NCI-H345 (cell line): ENCODE data around the gene EI24.
"Not testable (repeated sequence)": the region's sequence is repeated elsewhere in the genome, so short reads cannot be mapped to it uniquely, and the experiment has no call there.

ENCODE experiments used
- DNase-seq: peaks from one replicate; lab custom pipeline; 2025; lab: John Stamatoyannopoulos, UW

The EI24 gene

DNA sequence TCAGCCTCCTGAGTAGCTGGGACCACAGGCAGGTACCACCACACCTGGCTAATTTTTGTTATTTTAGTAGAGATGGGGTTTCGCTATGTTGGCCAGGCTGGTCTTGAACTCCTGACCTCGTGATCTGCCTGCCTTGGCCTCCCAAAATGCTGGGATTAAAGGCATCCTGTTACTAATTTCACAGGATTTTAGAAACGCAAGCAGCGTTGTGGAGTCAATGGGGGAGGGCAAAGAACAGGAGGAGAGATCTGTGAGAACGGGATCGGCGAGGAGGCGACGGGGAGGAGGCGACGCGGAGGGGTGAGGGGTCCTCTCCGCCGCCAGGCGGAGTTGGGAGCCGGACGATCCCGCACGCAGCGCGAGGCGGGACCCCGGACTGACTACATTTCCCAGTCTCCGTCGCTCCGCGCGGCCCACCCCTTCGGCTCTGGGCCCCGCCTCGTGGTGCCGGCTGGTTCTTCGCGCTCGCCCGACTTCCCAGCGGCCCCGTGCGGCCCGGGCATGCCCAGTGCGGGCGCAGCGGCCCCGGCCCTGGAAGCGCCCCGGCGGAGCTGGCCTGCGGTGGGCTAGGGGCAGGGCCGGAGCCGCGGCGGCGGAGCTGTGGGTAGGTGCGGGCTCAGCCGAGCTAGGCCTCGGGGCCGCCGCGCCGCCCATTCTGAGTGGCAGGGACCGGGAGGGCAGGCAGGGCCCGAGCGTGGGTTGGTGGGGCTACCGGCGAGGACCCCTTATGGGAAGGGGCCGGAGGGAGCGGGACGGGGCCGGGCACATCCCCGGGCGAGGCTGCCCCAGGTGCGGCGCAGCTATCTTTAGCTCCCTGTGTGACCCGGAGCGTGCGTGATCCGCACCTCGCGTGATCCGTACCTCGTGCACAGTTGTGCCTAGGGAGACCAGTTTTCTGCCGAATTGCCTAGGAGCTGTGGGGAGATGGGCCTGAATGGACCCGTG is at the start of gene EI24:
EI24 (plus strand) TSS at position 508 of the 945 bp plus-strand sequence. CDS start 3,051 bp downstream, outside the sequence.
- peak; percentile 93 for DNase-seq

DNA sequence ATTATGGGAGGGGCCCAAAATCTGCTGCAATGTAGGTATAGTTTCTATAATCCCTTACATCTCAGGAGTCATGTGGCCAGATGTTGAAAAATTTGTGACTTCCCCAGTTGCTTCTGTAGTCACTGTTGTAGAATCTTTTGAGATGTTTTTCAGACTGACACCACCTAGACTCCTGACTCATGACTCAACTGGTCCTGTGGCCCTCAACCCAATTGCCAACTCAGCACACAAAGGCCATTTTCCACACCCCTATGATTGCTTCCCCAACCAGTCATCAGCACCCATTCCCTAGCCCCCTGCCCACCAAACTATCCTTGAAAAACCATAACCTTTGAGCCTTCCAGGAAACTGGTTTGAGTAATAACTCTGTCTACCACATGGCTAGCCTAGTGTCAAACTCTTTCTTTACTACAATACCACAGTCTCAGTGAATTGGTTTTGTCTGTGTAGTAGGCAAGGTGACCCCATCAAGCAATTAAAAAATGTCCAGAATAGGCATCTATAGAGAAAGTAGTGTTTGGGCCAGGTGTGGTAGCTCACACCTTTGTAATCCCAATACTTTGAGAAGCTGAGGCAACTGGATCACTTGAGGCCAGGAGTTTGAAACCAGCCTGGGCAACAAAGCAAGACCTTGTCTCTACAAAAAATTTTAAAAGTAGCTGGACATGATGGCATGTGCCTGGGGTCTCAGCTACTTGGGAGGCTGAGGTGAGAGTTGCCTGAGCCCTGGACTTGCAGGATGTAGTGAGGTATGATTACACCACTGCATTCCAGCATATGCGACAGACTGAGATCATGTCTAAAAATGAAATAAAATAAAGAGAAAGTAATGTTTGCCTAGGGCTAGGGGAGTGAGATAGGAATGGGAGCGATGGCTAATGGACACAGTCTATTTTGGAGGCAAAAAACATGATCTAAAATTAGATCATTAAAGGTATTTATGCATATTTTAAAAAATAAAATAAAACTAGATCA is 49.1 kb upstream of the EI24 start:
- no peak for DNase-seq

DNA sequence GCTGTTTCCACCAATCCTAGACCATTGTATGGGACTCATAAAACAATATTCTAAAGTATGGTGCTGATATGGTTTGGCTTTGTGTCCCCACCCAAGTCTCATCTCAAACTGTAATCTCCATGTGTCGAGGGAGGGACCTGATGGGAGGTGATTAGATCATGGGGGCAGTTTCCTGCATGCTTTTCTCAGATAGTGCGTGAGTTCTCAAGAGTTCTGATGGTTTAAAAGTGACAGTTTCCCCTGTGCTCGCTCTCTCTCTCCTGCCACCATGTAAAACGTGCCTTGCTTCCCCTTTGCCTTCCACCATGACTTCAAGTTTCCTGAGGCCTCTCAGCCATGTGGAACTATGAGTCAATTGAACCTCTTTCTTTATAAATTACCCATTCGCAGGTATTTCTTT is 44.0 kb upstream of the EI24 start:
- no peak for DNase-seq

DNA sequence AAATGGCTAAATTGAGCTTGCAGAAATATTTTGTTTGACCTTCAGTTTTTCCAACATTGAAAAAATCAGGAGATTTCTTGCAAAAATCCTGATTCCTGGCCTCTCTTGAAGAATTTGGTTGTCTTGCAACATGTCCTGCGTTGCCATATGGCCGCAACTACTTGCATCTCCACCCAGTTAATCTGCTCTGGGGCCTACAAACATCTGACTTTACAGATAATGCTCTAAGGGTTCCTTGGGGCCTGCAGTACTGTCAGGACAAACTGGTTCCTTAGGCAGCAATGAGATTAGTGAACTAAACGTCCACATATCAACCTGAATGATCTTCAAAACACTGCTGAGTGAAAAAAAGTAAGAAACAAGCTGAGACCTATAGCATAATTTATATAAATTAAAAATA is 36.6 kb upstream of the EI24 start:
- DNase-seq: no peak

DNA sequence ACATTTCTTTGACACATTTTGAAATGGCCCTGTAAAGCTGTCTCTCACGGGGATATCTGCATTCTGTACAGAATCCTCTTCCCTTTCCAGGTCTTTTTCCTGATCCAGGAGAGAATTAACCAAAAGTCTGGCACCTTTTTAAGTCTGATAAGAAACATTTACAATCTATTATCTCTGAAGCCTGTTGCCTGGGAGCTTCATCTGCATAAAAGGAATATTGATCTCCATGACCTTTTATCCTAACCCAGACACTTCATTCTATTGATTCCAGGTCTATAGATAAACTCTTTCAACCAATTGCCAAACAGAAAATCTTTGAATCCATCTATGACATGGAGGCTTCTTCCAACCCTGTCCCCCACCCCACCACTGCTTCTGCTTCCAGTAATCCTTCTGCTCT is 33.7 kb upstream of the EI24 start:
- no peak for DNase-seq

DNA sequence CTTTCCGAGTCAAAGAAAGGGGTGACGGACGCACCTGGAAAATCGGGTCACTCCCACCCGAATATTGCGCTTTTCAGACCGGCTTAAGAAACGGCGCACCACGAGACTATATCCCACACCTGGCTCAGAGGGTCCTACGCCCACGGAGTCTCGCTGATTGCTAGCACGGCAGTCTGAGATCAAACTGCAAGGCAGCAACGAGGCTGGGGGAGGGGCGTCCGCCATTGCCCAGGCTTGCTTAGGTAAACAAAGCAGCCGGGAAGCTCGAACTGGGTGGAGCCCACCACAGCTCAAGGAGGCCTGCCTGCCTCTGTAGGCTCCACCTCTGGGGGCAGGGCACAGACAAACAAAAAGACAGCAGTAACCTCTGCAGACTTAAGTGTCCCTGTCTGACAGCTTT is 32.4 kb upstream of the EI24 start:
- DNase-seq: not testable (repeated sequence)

DNA sequence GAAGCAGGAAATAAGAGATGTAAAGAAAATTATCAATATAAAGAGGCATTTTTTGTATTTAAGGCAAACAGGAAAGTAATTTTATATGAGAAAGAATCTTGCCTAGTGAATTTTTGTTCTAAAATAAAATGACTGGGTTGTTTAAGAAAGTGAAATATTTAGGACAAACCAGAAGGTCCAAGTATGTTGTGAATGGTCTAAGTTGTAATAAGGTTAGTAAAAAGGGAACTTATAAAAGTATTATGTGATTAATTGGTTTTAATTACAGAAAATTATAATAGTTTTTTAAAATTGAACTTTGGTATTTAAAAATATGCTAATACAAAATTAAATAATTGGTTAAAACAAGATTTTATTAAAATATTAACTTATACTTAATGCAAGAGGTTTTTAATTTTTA is 26.6 kb upstream of the EI24 start:
- no peak for DNase-seq

DNA sequence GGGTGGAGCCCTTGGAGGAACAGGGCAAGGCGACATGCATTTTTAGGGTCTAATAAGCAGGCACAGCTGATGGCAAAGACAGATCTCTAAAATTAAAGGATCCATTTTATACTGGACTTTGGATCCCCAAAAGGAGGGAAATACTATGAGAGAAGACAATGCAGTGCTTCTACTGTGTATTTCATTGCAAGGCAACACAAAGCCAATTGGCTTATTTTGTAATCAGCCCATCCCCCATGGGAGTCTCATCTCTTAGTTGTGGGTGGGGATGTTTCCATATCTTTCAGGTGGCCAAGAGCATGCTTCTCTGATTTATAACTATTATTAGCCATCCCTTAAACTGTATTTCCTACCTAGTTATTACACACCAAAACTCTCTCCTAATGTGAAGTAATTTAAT is 18.5 kb upstream of the EI24 start:
- DNase-seq: no peak

DNA sequence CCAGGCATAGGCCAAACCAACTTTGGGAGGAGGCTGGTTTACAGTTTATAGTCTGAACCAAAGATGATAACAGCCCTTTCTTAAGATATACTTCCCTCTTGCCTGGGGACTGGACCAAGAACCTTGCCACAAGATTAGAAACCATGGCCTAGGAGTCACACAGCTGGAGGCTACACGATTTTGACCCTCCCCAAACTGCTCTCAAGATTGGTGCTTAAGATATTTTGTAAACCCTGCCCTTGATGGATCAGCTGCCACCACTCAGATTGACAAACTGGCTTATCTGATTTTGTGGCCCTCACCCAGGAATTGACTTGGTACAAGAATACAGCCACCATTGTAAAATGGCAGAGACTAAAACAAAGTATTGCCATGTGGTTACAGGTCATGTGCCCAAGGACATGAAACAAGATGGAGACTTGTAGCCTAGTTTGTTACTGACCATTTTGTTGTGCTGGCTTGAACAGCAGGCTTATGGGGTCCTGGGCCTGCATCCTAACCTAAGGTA is 17.4 kb upstream of the EI24 start:
- no peak for DNase-seq

DNA sequence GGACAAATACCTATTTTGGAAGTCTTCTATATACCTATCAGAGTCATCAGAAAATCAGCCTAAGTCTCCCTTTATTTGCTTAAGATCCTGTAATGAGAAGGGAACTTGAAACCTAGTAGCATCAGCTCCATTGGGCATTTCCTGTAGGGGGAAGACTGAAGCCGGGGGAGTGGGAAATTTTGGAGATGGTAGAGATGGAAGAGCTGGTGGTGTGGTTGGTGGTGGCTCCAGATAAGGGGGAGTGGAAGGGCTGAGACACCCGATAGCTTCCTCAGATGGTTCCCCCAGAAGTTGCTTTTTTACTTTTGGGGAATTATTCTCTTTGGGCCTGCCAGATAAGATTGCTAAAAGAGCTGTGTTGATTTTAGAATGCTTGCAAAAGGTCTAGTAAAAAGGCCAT is 16.4 kb upstream of the EI24 start:
- no peak for DNase-seq

DNA sequence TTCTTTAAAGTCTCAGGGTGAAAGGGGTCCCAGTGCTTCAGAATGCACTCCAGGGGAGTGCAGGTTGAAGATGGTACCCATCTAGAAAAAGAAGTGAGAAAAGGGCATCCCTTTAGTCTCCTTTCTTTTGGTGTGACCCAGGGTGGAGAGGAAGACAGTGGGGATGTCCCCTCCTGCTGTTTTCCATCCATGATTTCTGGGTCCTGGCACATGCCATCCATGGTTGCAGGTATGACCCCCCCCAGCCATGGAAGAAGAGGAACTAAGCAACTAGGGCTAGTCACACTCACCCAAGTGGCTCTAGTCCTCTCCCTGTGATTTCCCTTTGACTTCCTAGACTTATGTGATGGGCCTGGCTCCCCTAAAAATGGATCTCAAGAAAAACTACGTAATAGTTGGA is 15.9 kb upstream of the EI24 start:
- no peak for DNase-seq

DNA sequence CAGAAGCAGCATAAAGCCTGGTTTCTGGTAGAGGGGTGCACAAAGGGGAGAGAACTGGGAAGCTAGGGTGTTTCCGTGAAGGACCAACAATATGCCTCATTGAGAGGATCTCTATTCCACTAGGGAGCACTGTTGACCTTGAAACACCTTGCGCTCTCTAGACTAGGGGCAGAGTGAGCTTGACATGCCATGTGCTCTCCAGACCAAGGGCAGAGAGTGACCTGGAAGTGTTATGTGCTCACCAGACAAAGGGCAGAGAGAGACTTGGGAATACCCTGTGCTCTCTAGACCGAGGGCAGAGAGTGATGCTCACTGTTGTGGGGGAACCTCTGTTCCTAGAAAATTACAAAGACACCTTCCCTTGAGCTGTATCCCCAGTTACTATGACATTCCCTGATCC is 15.2 kb upstream of the EI24 start:
- no peak for DNase-seq

DNA sequence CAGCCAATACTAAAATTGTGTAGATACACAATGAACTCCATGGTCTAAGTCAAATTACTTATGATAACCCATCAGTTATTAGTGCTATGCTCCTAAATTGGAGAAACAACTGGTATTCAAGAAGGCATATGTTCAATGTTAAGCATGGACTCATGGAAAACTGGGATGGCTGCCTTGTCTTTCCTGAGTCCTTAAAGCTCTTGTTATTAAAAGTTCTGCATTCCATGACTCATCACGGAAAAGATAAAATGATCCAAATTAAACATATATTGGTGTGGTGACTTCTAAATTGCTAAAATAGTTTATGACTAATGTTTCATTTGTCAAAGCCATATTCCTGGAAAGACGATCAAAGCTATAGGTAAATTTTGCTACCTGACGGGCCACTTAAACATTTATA is 9.4 kb upstream of the EI24 start:
- DNase-seq: no peak

DNA sequence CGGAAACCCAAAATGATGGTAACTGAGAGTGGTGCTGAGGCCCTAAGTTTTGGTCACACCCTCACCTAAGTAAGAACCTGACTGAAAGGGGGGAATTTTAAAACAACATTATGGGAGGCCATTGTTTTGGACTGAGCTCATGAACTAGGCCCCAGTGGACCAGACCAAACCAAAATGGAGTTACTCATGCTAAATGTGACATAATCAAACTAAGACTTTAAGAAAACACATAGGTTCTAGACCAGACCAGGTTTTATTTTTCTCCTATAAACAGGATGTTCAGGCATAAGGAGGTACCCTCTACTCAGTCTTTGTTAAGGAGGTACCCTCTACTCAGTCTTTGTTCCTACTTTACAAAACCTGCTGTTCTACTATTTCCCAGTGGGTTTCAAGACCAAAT is 7.4 kb upstream of the EI24 start:
- no peak for DNase-seq

DNA sequence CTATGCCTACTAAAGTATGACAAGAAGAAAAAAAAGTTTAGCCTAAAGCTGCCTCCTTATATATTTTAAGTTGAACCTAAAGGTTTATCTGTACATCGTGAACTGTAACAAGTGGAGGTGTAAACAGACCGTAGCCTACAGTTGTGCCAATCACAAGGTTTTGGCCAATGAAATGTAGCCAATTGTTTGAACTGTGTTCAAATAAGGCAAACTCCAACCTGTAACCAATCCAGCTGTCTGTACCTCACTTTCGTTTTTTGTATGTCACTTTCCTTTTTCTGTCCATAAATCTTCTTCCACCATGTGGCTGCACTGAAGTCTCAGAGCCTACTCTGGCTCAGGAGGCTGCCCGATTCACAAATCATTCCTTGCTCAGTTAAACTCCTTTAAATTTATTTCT is 6.8 kb upstream of the EI24 start:
- DNase-seq: no peak

DNA sequence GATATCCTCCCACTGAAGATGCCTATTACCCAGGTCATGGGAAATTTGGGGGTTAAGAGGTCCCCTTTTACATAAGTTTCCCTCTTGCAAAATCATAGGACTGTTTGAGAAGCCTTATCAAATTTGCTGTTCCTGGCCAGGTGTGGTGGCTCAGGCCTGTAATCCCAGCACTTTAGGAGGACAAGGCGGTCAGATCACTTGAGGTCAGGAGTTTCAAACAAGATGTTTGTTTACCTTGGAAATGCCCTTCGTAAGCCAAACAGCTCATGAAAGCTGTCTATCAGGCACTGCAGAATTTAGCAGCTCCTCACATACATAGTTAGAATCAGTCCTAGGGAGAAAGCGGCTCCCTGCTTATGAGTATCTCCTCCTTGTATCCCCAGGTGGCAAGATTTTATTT is 4.9 kb upstream of the EI24 start:
- no peak for DNase-seq

DNA sequence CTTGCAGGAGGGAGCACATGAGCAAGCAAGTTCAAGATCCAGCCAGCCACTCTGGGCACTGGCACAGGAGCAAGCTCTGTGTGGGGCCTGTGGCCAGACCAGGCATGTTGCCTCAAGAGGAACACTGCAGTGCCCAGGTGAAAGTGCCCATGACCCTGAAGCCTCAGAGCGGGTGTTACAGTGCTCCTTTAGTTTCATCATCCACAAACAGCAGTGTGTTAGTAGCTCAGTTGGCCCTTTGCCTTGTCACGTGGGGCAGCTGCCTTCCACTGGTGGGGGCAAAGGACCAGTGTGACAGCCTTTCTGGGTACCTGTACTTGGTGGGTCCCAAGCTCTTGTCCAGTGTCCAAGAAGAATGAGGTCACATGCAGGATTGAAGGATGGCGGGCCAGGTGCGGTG is 3.0 kb upstream of the EI24 start:
- DNase-seq: no peak

DNA sequence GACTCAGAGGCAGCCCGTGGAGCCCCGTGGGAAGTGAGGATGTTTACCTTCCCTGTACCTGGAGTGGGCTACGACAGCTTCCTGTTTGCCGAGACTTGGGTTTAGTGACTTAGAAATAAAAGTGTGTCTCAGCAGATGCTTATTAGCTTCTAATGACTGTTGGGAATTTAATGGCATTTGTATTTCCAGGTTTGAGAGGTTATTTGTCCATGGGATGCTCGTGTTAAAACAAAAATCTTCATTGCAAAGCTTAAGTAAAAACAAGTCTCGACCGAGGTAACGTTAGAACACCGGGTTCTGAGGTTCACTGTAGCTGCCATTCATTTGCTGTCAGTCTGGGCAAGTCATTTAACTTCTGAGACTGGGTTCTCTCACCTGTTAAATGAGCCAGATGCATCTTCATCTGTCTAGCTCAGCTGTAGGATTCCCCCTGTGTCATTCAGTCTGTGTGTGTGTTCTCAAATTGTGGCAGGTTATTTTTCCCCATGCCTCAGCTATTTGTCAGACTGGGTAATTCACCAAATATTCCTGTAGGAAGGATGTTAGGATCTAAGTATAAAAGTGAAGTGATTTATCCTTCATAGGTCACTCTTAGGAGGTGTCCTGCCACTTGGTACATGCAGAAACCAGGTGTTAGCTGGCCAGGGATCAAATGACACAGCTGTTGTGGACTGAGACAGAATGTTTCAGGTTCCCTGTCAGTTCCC is 791 bp downstream of the EI24 start:
- DNase-seq: no peak

DNA sequence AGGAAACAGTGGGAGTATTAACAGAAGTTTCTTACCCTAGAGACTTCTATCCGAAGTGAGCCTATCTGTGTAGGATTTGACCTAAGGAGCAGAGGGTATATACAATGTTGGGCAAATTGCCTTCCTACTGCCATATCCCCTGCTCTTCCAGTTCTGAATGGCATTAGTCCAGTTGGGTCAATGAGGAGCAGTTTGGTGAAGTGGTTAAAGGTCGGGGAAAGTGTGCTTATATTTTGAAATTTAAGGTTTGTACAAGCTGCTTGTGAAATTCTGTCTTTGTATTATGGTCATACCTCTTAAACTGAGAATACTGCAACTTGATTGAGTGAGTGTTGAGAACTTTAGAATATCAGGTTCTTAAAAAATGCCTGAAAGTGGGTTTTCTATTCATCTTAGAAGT is 1.7 kb downstream of the EI24 start:
- DNase-seq: no peak

DNA sequence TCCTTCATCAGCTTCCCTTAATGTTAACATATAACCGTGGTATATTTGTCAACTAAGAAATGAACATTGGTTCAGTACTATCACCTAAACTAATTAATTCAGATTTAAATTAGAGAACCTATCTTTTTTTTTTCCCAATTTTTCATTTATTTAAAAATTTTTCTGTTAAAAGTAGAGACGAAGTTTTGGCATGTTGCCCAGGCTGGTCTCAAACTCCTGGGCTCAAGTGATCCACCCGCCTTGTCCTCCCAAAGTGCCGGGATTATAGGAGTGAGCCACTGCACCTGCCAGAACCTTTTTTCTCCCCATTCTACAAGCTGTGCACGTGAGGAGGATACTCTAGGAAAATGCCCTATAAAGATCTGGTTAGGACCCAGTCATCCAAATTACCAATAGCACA is 3.6 kb downstream of the EI24 start:
- no peak for DNase-seq

DNA sequence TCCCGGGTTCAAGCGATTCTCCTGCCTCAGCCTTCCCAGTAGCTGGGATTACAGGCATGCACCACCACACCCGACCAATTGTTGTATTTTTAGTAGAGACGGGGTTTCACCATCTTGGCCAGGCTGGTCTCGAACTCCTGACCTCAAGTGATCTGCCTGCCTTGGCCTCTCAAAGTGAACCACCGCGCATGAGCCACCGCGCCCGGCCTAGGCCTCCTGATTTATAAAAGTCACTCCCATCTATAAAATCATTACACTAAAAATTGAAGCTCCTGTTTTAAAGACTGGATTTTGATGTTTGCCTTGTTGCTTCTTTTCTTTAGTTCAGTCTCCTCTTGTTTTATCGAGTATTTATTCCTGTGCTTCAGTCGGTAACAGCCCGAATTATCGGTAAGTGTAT is 7.9 kb downstream of the EI24 start:
- not testable (repeated sequence) for DNase-seq

DNA sequence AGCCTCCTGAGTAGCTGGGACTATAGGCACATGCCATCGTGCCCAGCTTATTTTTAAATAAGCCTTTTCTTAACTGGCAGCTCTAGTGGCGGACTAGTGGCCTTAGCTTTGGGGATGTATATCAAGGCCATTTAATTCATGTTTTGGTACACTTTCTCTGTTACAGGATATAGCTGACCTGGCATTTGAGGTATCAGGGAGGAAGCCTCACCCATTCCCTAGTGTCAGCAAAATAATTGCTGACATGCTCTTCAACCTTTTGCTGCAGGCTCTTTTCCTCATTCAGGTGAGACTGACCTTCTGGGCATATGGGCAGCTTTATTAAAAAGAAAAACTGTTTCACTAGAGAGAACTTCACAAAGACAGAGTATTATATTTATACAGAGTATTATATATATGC is 9.5 kb downstream of the EI24 start:
- no peak for DNase-seq
